GM19351 (cell line): Measurements from ENCODE around the gene RMC1.
"Not testable (repeated sequence)": the region's sequence is repeated elsewhere in the genome, so short reads cannot be mapped to it uniquely, and the experiment has no call there.

Source experiments
- ATAC-seq: cut with Tn5 transposase; IDR thresholded peaks from one replicate; pipeline ENCODE4 v1.9.1; 2021; ENCODE audit warnings: mild to moderate bottlenecking, moderate library complexity; ENCODE audit not compliant: unreplicated experiment

RMC1 gene

GRCh38 chr18:23556145-23556780, 53.0 kb downstream of the RMC1 start:
- ATAC-seq, result no peak

DNA sequence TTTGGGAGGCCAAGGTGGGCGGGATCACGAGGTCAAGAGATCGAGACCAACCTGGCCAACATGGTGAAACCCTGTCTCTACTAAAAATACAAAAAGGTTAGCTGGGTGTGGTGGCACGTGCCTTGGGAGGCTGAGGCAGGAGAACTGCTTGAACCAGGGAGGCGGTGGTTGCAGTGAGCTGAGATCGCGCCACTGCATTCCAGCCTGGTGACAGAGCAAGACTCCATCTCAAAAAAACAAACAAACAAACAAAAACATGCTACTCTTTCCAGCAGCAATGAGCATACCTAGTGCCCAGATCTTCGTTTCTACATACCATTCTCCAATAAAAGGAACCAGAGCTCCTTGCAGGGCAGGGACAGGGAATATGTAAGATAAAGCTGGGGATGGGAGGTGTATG, 54.2 kb downstream of the RMC1 start:
- ATAC-seq, result not testable (repeated sequence)

DNA sequence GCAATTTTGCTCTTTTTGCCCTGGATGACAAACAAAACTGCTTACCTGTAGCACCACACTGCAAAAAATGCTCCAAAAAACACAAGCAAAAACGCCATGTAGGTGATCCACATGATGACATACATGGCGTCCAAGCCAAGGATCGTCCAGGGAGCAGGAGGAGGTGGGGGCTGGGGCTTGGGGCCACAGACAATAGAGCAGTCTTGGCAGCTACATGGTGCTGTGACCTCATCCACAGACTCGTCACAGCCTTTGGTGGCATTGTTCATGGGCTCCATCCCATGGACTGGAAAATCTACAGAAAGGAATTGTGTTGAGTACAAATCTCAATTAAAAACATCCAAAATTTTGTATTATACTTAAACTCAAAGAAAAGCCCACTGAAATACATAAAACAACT, 56.9 kb downstream of the RMC1 start:
- no peak for ATAC-seq

DNA sequence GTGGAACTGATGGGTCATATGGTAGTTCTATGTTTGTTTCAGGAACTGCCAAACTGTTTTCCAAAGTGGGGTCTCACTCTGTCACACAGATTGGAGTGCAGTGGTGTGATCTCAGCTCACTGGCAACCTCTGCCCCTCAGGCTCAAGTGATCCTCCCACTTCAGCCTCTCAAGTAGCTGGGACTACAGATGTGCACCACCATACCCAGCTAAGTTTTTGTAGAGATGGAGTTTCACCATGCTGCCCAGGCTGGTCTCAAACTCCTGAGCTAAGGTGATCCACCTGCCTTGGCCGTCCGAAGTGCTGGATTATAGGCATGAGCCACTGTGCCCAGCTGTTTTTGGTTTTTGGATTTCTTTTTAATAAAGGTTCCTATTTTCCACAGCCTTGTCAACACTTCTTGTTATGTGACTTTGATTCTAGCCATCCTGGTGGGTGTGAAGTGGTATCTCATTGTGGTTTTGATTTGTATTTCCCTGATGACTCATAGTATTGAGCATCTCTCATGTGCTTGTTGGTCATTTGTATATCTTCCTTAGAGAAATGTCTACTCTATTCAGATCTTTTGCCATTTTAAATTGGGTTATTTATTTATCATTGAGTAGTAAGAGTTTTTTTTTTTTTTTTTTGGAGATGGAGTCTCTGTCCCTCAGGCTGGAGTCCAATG, 60.2 kb downstream of the RMC1 start:
- no peak for ATAC-seq

- no peak for ATAC-seq
Observed at GRCh38 chr18:23565916-23566547, 62.7 kb downstream of the RMC1 start.

DNA sequence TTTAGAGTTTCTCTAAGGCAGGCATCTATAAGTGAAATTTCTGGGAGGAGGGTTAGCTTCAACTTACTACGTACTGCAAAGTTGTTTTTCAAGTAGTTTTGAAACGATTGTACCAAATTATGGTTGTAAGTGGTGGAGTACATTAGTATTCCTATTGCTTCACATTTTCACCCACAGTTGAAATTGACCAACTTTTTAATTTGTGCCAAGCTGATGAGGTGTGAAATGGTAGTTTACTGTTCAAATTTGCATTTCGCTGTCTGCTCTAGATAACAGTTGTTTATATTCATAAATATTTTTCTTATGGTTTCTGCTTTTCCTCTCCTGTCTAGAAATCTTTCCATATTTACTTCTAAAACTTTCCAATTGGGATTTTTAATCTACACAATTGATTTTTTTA, 64.4 kb downstream of the RMC1 start:
- ATAC-seq, result no peak

- ATAC-seq, result no peak
Observed at GRCh38 chr18:23568281-23569138, 65.2 kb downstream of the RMC1 start.

- no peak for ATAC-seq
Observed at GRCh38 chr18:23569299-23570063, 66.2 kb downstream of the RMC1 start.

DNA sequence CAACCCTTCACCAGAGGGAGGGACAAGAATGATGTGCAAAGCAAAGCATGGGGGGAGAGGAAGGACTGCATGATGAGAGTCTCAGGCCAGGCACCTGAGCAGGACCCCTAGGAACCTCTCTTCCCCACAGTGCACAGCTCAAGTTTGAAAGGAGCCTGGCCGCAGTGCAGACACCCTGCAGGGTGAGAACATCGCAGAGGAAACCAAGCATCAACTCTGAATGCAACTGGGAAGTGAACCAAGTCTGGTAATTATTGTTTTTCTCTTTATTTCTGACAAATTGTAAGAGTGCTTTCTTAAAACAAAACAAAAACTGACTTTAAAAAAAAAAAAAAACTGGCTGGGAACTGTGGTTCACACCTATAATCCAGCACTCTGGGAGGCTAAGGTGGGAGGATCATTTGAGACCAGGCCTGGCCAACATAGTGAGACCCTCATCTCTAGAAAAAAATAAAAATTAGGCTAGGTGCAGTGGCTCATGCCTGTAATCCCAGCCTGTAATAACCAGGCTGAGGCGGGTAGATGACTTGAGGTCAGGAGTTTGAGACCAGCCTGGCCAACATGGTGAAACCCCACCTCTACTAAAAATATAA, 67.7 kb downstream of the RMC1 start:
- no peak for ATAC-seq

DNA sequence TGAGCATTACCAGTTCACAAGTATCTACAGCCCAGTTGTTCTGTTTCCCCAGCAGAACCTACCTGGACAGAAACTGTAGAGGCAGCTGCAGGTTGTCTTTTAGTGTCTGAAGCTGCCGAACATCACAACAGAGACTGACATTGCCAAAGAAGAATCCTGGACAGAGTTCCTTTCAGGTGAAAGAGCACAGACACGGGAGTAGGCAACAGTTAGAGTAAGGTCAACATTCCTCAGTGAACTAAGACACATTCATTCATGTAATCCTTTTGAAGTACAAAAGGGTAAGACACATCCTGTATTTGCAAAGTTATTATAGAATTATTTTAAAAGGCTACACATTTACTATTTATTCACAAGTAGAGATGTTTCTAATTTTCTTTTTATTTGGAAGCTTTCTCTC, 68.7 kb downstream of the RMC1 start:
- ATAC-seq, result no peak

- no peak for ATAC-seq
Observed at GRCh38 chr18:23572570-23572969, 69.3 kb downstream of the RMC1 start.

GRCh38 chr18:23573020-23573419, 69.7 kb downstream of the RMC1 start:
- no peak for ATAC-seq

DNA sequence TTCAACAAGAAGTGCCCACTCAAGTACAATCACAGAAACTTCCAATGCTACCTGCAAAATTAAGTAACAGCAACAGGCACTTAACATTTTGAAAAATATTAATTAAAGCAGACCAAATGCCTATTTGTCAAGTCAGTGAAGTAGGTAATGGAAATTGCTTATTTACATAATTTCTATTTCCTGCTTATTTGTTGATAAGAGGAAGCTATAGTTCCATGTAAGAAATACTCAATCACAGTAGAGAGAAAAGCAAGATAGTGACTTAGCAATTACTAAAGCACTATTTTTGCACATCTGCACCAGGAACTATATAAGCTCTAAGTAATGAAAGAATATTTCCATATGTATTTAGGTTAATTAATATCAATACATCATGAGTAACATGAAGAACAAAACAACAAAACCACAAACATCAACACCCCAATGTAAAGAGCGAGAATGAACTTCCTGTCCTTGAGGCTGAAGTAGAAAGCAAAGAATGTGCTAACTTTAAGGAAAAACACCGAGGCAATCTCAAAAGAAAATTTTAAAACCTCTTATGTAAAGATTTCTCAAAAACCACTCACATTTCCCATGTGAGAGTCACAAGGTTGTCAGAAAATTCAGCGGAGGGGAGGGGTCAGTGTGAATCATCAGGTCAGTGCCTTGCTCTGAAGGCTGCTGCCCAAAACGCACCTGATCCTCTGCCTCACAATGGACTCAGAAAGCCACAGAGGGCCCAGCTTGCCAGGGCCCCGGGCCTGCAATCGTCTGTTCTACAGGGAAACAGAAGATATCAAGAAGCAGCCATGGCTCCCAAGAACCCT, 70.5 kb downstream of the RMC1 start:
- ATAC-seq, result no peak

DNA sequence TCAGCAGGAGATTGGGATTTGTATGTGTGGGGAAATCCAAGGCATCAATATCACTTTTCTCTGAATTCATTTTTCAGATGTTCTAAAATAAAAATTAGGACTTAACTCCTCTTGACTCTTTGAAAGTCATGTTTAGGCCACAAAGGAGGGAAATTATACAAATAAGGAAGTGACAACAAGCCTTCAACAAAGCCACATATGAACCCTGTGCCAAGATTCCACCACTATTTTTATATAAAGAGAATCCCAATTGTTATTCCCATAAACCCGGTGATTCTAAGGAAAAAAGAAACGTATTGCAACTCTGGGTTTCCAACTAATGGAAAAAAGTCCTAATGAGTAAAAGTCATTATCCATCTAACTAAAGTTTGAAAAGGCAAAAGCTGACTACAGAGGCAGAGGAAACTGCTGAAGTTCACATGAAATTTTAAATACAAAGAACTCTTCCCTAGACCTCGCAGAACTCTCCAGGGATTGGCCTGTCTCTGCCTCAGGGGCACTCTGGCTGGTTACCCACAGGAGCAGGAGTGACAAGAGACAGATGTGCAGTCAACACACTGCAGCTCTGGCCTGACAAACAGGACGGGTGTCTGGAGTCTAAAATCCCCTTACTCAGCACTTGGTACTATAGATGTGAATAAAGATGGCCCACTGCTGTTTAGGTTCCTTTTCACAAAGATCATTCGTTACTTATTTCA, 71.4 kb downstream of the RMC1 start:
- ATAC-seq, result no peak

DNA sequence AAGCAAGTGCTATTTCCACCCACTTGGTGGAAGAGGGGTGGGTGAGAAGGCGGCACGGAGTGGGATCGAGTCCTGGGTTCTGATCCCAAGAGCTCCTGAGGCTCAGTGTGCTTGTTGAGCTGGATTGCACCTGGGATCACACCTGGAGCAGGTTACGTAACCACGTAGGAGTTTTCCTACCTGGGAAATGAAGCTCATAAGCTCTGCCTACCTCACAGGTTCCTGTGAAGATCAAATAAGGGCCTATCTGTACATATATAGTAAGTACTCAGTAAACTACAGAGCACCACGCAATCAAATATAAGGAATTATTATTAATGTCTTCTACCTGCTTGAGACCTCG, 72.0 kb downstream of the RMC1 start:
- no peak for ATAC-seq

GRCh38 chr18:23577521-23577920, 74.2 kb downstream of the RMC1 start:
- not testable (repeated sequence) for ATAC-seq

- ATAC-seq, result no peak
Observed at GRCh38 chr18:23578067-23578701, 74.9 kb downstream of the RMC1 start.

GRCh38 chr18:23578891-23579653, 75.8 kb downstream of the RMC1 start:
- no peak for ATAC-seq
